Hematopoietic multipotent progenitor cell treated with erythropoietin and hydrocortisone succinate and interleukin-3 and kit ligand, for 4 days (in vitro differentiated cells): ENCODE data around the gene NSG2.

Experiments
- DNase-seq: peaks from one replicate; pipeline ENCODE4 v3.0.0-alpha.2; 2015

The NSG2 gene

GRCh38 chr5:174045470-174046025 lies at the start of gene NSG2:
Gene NSG2 (plus strand): TSS chr5:174045706. CDS start chr5:174046756, 1,050 bp downstream.
- DNase-seq = peak; percentile 94

- DNase-seq = no peak
These were observed 48.2 kb upstream of the NSG2 start for GRCh38 chr5:173997331-173997730.

DNA sequence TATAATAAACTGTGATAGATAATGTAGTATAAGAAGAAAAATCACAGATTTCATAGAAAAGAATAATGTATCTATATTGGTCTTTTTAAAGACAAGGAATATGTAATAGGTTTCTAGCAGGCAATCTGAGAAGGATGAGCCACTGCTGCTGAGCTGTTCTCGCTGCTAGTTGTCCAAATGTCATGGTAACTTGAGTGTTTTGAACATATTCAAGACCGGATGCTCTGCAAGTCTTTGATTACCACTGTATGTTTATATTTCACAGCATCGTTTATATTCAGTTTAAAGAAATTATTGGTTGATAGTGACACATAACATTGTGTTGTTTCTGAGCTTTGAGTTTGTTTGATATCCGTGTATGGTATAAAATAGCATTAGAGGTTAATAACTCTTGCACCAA lies 47.0 kb upstream of the NSG2 start:
- no peak for DNase-seq

GRCh38 chr5:174000076-174000475 lies 45.4 kb upstream of the NSG2 start:
- DNase-seq = no peak

GRCh38 chr5:174003795-174004194 lies 41.7 kb upstream of the NSG2 start:
- DNase-seq = no peak

- no peak for DNase-seq
These were observed 36.6 kb upstream of the NSG2 start for GRCh38 chr5:174008922-174009321.

GRCh38 chr5:174010365-174010764 lies 35.1 kb upstream of the NSG2 start:
- DNase-seq = no peak

DNA sequence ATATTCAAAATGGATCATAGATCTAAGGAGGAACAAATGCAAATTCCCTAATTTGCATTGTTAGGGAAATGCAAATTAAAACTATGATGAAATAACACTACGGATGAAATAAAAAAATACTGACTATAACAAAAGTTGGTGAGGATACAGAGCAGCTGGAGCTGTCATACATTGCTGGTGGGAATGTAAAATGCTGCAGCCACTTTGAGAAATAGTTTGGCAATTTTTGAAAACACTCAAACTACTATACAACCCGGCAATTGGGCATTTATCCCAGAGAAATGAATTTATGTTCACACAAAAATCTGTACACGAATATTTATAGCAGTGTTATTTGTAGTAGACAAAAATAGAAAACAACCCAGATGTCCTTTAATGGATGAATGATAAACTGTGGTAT lies 34.1 kb upstream of the NSG2 start:
- DNase-seq = no peak

GRCh38 chr5:174020069-174020927 lies 25.2 kb upstream of the NSG2 start:
- peak; percentile 71 for DNase-seq

DNA sequence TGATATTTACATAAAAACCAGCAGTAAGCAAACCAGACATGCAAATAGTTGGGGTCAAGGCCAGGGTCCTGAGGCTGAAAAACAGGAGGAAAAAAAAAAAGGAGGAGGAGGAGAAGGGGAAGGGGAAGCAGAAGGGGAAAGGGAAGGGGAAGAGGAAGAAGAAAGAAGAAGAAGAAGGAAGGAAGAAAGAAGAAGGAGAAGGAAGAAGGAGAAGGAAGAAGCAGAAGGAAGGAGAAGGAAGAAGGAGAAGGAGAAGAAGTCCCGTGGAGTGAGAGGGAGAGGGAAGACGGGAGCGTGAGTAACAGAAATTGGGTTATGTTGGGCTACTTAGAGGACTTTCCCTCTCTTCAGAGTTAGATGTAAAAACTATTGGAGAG lies 24.6 kb upstream of the NSG2 start:
- no peak for DNase-seq

DNA sequence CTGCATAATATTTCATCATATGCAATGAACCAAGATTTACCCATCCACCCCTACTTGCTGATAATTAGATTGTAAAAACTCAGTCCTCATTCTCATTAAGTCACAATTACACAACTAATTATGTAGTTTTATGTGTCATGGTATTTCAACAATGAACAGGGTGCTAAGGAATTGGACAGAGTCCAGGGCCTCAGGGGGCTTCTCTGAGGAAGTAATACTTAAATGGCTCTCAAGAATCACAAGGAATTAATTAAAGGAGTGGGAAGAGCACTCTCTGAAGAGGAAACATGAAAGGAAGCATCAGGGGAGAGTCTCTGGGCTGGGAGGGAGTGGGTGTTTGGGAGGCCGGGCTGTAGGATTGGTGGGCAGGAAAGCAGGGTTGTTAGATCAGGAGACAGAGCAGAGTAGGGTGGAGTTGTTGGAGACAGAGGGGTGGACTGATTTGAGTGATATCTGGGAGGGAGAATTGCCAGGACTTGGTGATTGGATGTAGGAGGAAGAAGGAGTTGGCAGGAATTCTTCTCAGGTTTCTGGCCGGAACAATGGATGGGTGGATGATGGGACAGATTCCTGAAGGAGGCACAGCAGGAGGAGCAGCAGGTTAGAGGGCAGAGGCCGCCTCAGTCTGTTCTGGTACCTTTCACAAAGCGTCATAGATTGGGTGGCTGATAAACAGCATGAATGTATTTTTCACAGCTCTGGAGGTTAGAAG lies 23.0 kb upstream of the NSG2 start:
- no peak for DNase-seq

- no peak for DNase-seq
These were observed 15.2 kb upstream of the NSG2 start for GRCh38 chr5:174030286-174030685.

DNA sequence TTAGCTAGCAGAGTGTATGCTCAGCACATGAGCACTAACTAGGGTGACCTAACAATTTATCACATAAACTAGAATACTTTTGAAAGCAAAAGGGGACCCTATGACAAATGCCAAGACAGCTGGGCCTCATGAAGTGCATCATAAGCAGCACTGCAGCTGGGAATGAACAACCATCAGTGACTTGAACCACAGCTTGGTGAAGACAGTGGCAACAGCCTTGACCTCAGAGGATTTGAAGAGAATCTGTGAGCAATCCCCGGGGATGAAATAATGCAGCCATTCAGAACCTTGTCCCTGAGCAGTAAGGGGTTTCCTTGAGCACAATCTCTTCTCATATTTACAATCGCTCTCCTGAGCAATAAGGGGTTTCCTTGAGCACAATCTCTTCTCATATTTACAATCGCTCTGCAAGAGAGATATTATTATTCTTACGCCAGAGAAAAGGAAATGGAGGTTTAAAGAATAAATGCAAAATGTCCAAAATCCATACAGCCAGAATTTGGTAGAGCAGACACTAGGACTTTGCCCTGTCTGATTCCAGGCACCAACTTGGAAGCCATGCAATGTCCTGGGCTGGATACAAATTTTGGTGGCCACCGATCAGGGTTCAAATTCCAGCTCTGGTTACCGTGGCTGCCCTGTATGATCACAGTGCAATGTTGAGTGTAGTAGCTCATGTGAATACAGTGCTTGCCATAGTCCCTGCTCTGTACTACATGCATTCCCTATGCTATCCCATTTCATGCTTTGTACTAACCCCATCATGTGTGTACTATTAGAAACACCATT lies 846 bp upstream of the NSG2 start:
- DNase-seq = no peak

- no peak for DNase-seq
These were observed 1.1 kb downstream of the NSG2 start for GRCh38 chr5:174046558-174046957.

- no peak for DNase-seq
These were observed 2.1 kb downstream of the NSG2 start for GRCh38 chr5:174047472-174048099.

- no peak for DNase-seq
These were observed 7.1 kb downstream of the NSG2 start for GRCh38 chr5:174052636-174053035.

- DNase-seq = no peak
These were observed 8.4 kb downstream of the NSG2 start for GRCh38 chr5:174053905-174054304.

DNA sequence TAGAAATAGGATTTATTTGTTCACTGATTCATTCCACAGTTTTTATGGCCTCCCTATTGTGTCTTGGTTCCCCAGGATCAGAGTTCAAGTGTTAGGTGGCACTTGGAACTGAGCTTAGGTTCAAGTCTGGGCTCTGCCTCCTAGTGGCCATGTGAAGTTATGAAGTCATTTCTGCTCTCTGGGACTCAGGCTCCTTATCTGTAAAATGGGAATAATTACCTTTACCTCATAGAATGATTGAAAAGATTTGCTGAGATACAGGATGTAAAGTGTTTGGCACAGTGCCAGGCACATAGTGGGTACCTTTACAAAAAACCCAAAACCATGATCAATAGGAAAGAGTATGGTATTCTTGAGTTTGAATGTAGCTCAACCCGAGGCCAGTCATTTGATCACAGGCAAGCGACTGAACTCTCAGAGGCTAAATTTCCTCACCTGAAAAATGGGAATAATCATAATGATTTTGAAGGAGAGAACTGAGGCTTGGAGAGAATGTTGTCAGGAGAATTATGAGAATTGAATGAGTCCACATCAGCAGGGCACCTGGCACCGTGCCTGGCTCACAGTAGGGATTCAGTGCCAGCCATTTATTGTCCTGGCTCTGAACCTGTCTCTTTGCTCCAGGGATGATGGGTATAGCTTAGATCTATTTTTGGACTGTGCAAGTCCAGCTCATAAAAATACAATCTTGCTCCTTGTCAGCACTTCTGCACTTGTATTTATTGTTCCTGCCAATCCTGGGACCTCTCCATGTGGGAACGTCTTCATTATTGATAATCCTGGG lies 10.8 kb downstream of the NSG2 start:
- peak; percentile 5 for DNase-seq

- no peak for DNase-seq
These were observed 11.7 kb downstream of the NSG2 start for GRCh38 chr5:174057206-174057605.

DNA sequence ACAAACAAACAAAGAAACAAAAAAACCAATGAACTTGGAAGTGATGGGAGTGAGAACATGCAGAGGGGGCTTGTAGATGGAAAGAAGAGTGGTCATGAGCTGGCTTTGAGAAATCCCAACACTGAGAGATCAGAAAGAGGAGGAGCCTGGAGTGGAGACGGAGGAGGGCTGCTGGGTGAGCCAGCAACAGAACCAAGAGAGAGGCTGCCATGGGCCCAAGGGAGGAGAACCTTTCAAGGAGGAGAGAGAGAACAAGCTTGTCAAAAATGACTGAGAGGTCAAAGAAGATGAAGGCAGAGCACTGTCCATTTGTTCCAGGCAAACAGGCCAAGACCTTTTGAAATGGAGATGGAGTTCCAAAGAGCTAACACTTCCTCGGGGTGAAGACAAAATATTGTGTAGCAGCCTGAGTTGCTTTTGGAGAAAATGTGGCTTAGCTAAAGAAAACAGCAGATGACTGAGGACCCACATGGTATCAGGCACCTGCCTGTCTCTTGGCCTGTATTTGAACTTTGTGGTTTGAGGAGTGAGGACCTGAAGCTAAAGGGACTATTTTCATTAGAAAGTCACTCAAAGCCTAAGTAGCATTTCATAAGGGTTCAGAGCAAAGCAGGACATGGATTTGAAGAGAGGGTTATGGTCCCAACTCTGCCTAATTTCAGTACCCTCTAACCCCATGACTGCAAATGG lies 13.1 kb downstream of the NSG2 start:
- no peak for DNase-seq

DNA sequence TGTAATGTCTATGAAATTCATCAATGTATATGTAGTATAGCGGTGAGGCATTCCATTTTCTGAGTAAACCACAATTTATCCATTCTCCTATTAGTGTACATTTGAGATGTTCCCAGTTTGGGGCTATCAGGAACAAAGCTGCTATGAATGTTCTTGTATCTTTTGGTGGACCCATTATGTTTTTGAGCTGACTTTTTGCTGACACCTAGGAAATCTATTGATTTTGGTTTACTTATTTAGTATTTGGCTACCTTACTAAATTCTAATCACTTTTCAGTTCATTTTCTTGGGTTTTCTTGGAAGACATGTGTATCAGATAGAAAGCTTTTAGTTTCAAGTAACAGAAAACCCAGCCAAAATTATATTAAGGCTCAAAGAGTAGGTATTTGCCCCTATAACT lies 13.7 kb downstream of the NSG2 start:
- no peak for DNase-seq
